ENCODE data around the gene PPARA.

The PPARA gene

GRCh38 chr22:46274381-46274780 lies 124.1 kb downstream of the PPARA start:
- DNase-seq (ENCODE audit: low spot score) = no peak

- no peak for DNase-seq (ENCODE audit: low spot score)
Observed at GRCh38 chr22:46275455-46276122, 125.3 kb downstream of the PPARA start.

- no peak for DNase-seq (ENCODE audit: low spot score)
Observed at GRCh38 chr22:46276563-46276962, 126.2 kb downstream of the PPARA start.

GRCh38 chr22:46278656-46279645 lies 128.6 kb downstream of the PPARA start:
- no peak for DNase-seq (ENCODE audit: low spot score)

GRCh38 chr22:46280063-46280817 lies 129.9 kb downstream of the PPARA start:
- no peak for DNase-seq (ENCODE audit: low spot score)

- no peak for DNase-seq (ENCODE audit: low spot score)
Observed at GRCh38 chr22:46280999-46281623, 130.8 kb downstream of the PPARA start.

GRCh38 chr22:46281866-46282678 lies 131.7 kb downstream of the PPARA start:
- DNase-seq (ENCODE audit: low spot score) = no peak

- no peak for DNase-seq (ENCODE audit: low spot score)
Observed at GRCh38 chr22:46286006-46286405, 135.7 kb downstream of the PPARA start.

GRCh38 chr22:46286941-46287872 lies 136.9 kb downstream of the PPARA start:
- no peak for DNase-seq (ENCODE audit: low spot score)

GRCh38 chr22:46287873-46288751 lies 137.8 kb downstream of the PPARA start:
- no peak for DNase-seq (ENCODE audit: low spot score)

- no peak for DNase-seq (ENCODE audit: low spot score)
Observed at GRCh38 chr22:46288846-46289243, 138.5 kb downstream of the PPARA start.

GRCh38 chr22:46289244-46289891 lies 139.0 kb downstream of the PPARA start:
- DNase-seq (ENCODE audit: low spot score) = no peak

GRCh38 chr22:46290121-46290842 lies 140.0 kb downstream of the PPARA start:
- no peak for DNase-seq (ENCODE audit: low spot score)

GRCh38 chr22:46290843-46291785 lies 140.8 kb downstream of the PPARA start:
- no peak for DNase-seq (ENCODE audit: low spot score)

GRCh38 chr22:46292173-46292572 lies 141.8 kb downstream of the PPARA start:
- no peak for DNase-seq (ENCODE audit: low spot score)

- no peak for DNase-seq (ENCODE audit: low spot score)
Observed at GRCh38 chr22:46292732-46293131, 142.4 kb downstream of the PPARA start.
